IMR-90 (cell line): ENCODE results near the gene TMEM117. TPM values are rescaled to one million over a fixed set of nuclear protein-coding genes. Genes with fewer than 3 reads are reported as not detected.
A peak's percentile ranks its signal among the peaks of the same experiment; 100 is the strongest.

Source experiments
- ATAC-seq: fragments of 200-7000 bp; cut with Tn5 transposase; 2 replicates; pipeline ENCODE4 v1.9.1; 2020; ENCODE audit warnings: low read depth, mild to moderate bottlenecking, moderate library complexity
- BruUV-seq: library from RNA; stranded (reverse); fragments of 400-500 nt; replicated peaks from 2 replicates; lab custom pipeline; 2021; lab: Mats Ljungman, UMichigan
- CTCF ChIA-PET: fragments of 300-600 bp; formaldehyde crosslinking; extraction: SDS; loops from one replicate; lab custom pipeline; 2021; ENCODE audit warnings: antibody characterized with exemption; lab: Yijun Ruan, JAX
- POLR2A ChIA-PET: fragments of 300-600 bp; sonication (Branson Sonifier 250); formaldehyde crosslinking; loops from one replicate; lab custom pipeline; 2022; ENCODE audit warnings: antibody characterized with exemption; ENCODE audit not compliant: unreplicated experiment; lab: Charles Lee
- DNase-seq: peaks from one replicate; pipeline ENCODE4 v3.0.0; 2013
- H2AFZ ChIP-seq: replicated peaks from 2 replicates; pipeline ENCODE3; 2013; ENCODE audit warnings: low read length, mild to moderate bottlenecking; ENCODE audit not compliant: poor library complexity
- H2AK5ac ChIP-seq: 2 replicates; pipeline ENCODE4 v1.6.1; 2013; ENCODE audit warnings: low read depth, low read length, inconsistent platforms
- H2AK9ac ChIP-seq: replicated peaks from 2 replicates; pipeline ENCODE3; 2013; ENCODE audit warnings: mild to moderate bottlenecking, low read depth, low read length, moderate library complexity; ENCODE audit not compliant: poor library complexity
- H2BK120ac ChIP-seq: 2 replicates; pipeline ENCODE4 v1.6.1; 2013; ENCODE audit warnings: low read depth, low read length, inconsistent platforms
- H2BK15ac ChIP-seq: 3 replicates; pipeline ENCODE4 v1.6.1; 2013; ENCODE audit warnings: low read depth, low read length, inconsistent platforms
- H2BK20ac ChIP-seq: 2 replicates; pipeline ENCODE4 v1.6.1; 2013; ENCODE audit warnings: low read depth, mild to moderate bottlenecking, inconsistent platforms, low read length, moderate library complexity
- H2BK5ac ChIP-seq: 2 replicates; pipeline ENCODE4 v1.6.1; 2013; ENCODE audit warnings: mild to moderate bottlenecking, low read depth, low read length, inconsistent platforms; ENCODE audit not compliant: poor library complexity, severe bottlenecking
- H3K14ac ChIP-seq: replicated peaks from 2 replicates; pipeline ENCODE4 v1.6.1; 2013; ENCODE audit warnings: low read depth, low read length, inconsistent platforms
- H3K18ac ChIP-seq: 2 replicates; pipeline ENCODE4 v1.6.1; 2013; ENCODE audit warnings: low read depth, low read length, control low read depth
- H3K23ac ChIP-seq: 2 replicates; pipeline ENCODE4 v1.6.1; 2013; ENCODE audit warnings: low read depth, low read length, inconsistent platforms
- H3K27ac ChIP-seq: 2 replicates; pipeline ENCODE4 v1.5.1; 2013; ENCODE audit warnings: mild to moderate bottlenecking, control low read depth, low read length; ENCODE audit not compliant: insufficient read depth
- H3K27me3 ChIP-seq: 2 replicates; pipeline ENCODE4 v1.6.1; 2013; ENCODE audit warnings: low read length; ENCODE audit not compliant: control insufficient read depth, insufficient read depth
- H3K36me3 ChIP-seq: 2 replicates; pipeline ENCODE4 v1.6.1; 2013; ENCODE audit warnings: low read length, mixed read lengths; ENCODE audit not compliant: control insufficient read depth, insufficient read depth
- H3K4ac ChIP-seq: 2 replicates; pipeline ENCODE4 v1.6.1; 2013; ENCODE audit warnings: low read depth, low read length, inconsistent platforms
- H3K4me1 ChIP-seq: 2 replicates; pipeline ENCODE4 v1.6.1; 2013; ENCODE audit warnings: low read length, mixed read lengths; ENCODE audit not compliant: control insufficient read depth, insufficient read depth
- H3K4me2 ChIP-seq: 2 replicates; pipeline ENCODE4 v1.6.1; 2013; ENCODE audit warnings: low read depth, mild to moderate bottlenecking, control low read depth, low read length, moderate library complexity
- H3K4me3 ChIP-seq: 2 replicates; pipeline ENCODE4 v1.5.1; 2013; ENCODE audit warnings: low read depth, mild to moderate bottlenecking, control low read depth, low read length, moderate library complexity; ENCODE audit not compliant: insufficient read depth
- H3K56ac ChIP-seq: 2 replicates; pipeline ENCODE4 v1.6.1; 2013; ENCODE audit warnings: low read length, inconsistent platforms; ENCODE audit not compliant: insufficient read depth; ENCODE audit errors: extremely low read depth
- H3K79me1 ChIP-seq, 2 experiments: 2 replicates each; pipeline ENCODE4 v1.6.1; 2013; ENCODE audit warnings: low read length in 2 of 2, inconsistent platforms in 1 of 2, low read depth in 1 of 2
- H3K9ac ChIP-seq: 2 replicates; pipeline ENCODE4 v1.6.1; 2013; ENCODE audit warnings: low read depth, low read length, control low read depth
- H3K9me1 ChIP-seq: 2 replicates; pipeline ENCODE4 v1.6.1; 2013; ENCODE audit warnings: low read length, inconsistent platforms; ENCODE audit not compliant: insufficient read depth
- H3K9me3 ChIP-seq: 2 replicates; pipeline ENCODE4 v1.6.1; 2013; ENCODE audit warnings: low read length; ENCODE audit not compliant: control insufficient read depth, insufficient read depth
- H4K20me1 ChIP-seq: 2 replicates; pipeline ENCODE4 v1.6.1; 2013; ENCODE audit warnings: low read length, inconsistent platforms; ENCODE audit not compliant: insufficient read depth
- H4K5ac ChIP-seq: 2 replicates; pipeline ENCODE4 v1.6.1; 2013; ENCODE audit warnings: mild to moderate bottlenecking, low read depth, low read length, control low read depth
- H4K8ac ChIP-seq, 2 experiments: 2 replicates each; pipeline ENCODE4 v1.6.1; 2013; ENCODE audit warnings: low read depth in 2 of 2, low read length in 2 of 2, control low read depth in 1 of 2, inconsistent platforms in 1 of 2
- H4K91ac ChIP-seq: 2 replicates; pipeline ENCODE4 v1.6.1; 2013; ENCODE audit warnings: low read depth, low read length, inconsistent platforms; ENCODE audit not compliant: insufficient read depth
- CHD1 ChIP-seq: IDR thresholded peaks from 2 replicates; pipeline ENCODE4 v1.6.1; 2012; ENCODE audit warnings: low read depth, low read length, improper control_type of control experiment
- CTCF ChIP-seq: conservative IDR thresholded peaks from 2 replicates; pipeline ENCODE4 v1.5.1; 2012; ENCODE audit warnings: mild to moderate bottlenecking, low read depth, low read length, improper control_type of control experiment
- FOS ChIP-seq: fragments of 150-350 bp; IDR thresholded peaks from 2 replicates; pipeline ENCODE4 v1.6.1; 2016; ENCODE audit warnings: low read depth, low read length
- NFE2L2 ChIP-seq: fragments of 150-350 bp; IDR thresholded peaks from 2 replicates; pipeline ENCODE4 v1.6.1; 2016; ENCODE audit warnings: low read depth, mild to moderate bottlenecking, low read length
- POLR2A ChIP-seq: IDR thresholded peaks from 2 replicates; pipeline ENCODE4 v1.6.1; 2012; ENCODE audit warnings: mild to moderate bottlenecking, low read depth, low read length
- RAD21 ChIP-seq: IDR thresholded peaks from 2 replicates; pipeline ENCODE4 v1.6.1; 2012; ENCODE audit warnings: low read length, improper control_type of control experiment
- SMC3 ChIP-seq: fragments of 150-350 bp; IDR thresholded peaks from 2 replicates; pipeline ENCODE4 v1.6.1; 2016; ENCODE audit warnings: low read depth, mild to moderate bottlenecking, antibody characterized with exemption, low read length, moderate library complexity
- WGBS, 2 experiments: methylation state at CpG; one replicate each; pipeline versions ENCODE4 v1.1.5 to v1.1.7; 2013; ENCODE audit warnings: missing lambda C conversion rate in 2 of 2; ENCODE audit not compliant: insufficient read length in 1 of 2; ENCODE audit errors: extremely low coverage in 2 of 2; 5-methylcytosine and 5-hydroxymethylcytosine counted together
- dilution Hi-C: fragments of 300-500 bp; cut with HindIII; formaldehyde crosslinking; loops from one replicate; pipeline ENCODE4 v1.14.3; 2018; ENCODE audit warnings: low sequenced_read_pairs; ENCODE audit not compliant: unreplicated experiment
- in situ Hi-C: fragments of 300-500 bp; cut with MboI; formaldehyde crosslinking; loops from 3 replicates; pipeline ENCODE4 v1.14.3; 2019; ENCODE audit warnings: low sequenced_read_pairs, inconsistent platforms, mixed read lengths
- intact Hi-C: fragments of 100-400 bp; cut with micrococcal nuclease; formaldehyde crosslinking; loops from 2 replicates; pipeline ENCODE4 v1.10.0; 2022
- polyA plus RNA-seq, 3 experiments: library from polyadenylated mRNA; depleted of rRNA; stranded (reverse); fragments of >200 nt; gene quantifications; 2 replicates each; pipeline ENCODE4 v1.2.3, GENCODE V29; 2012; ENCODE audit warnings: low replicate concordance in 1 of 3
- total RNA-seq: library from RNA; depleted of rRNA; stranded (reverse); fragments of >200 nt; gene quantifications from 2 replicates; pipeline ENCODE4 v1.2.3, GENCODE V29; 2012

Gene TMEM117
- total and polyA plus RNA-seq, 2 of the 4 experiments (the other 2 are of a cell fraction) = 8.7 to 21.0 TPM

- H3K27me3 ChIP-seq = no peaks in the 10 kb centered on the region
- DNase-seq (peak; percentile 66), ATAC-seq (peak; percentile 66)
- no peak overlapping the region for H2AK5ac ChIP-seq
- no peak overlapping the region for H3K4me2 ChIP-seq
- H3K18ac ChIP-seq = no peak overlapping the region
- POLR2A ChIA-PET = no interaction called here
- H3K9me3 ChIP-seq = no peaks in the 10 kb centered on the region
- no peak overlapping the region for H4K8ac ChIP-seq
- no TSS peak for BruUV-seq
- no CpG with 5 or more reads among the region's 3 CpGs for WGBS, 2 experiments
- H4K5ac ChIP-seq = no peak overlapping the region
- no peaks in the 10 kb centered on the region for H3K9me1 ChIP-seq
- no peak overlapping the region for H3K14ac ChIP-seq
- no peaks in the 10 kb centered on the region for H3K79me1 ChIP-seq
- H3K56ac ChIP-seq = no peak overlapping the region
- H4K20me1 ChIP-seq = no peaks in the 10 kb centered on the region
- intact Hi-C loops (loop anchor here (1.0 to 10.0 kb wide), 2 partner anchors 916 to 1109 kb away; no protein-coding TSS in a partner anchor), in situ Hi-C loops (no loop called here), dilution Hi-C loops (no loop called here)
- H2AK9ac ChIP-seq = no peak overlapping the region
- no peaks in the 10 kb centered on the region for H3K36me3 ChIP-seq
- no peak overlapping the region for H3K23ac ChIP-seq
- CTCF ChIA-PET = interaction anchor here (1.0 to 1.7 kb wide), 6 partner anchors 9 to 933 kb away, joined by 3 to 5 read pairs (median 4); no protein-coding TSS in a partner anchor
- H3K27ac ChIP-seq = no peak overlapping the region
- no peak overlapping the region for H2AFZ ChIP-seq
- H3K4me1 ChIP-seq = no peaks in the 10 kb centered on the region
- TF ChIP-seq NFE2L2 = no peak
- peak; percentile 76 for TF ChIP-seq RAD21
- TF ChIP-seq SMC3 = peak; percentile 48
- no peak for TF ChIP-seq FOS
- TF ChIP-seq POLR2A = no peak
- TF ChIP-seq CHD1 = no peak
- peak; percentile 66 for TF ChIP-seq CTCF
- H3K4me3 ChIP-seq = no peak overlapping the region
- H4K91ac ChIP-seq = no peak overlapping the region
- H2BK20ac ChIP-seq = no peak overlapping the region
- no peak overlapping the region for H2BK120ac ChIP-seq
- H3K4ac ChIP-seq = no peak overlapping the region
- no peak overlapping the region for H2BK15ac ChIP-seq
- H3K9ac ChIP-seq = no peak overlapping the region
- H2BK5ac ChIP-seq = no peak overlapping the region
Observed at GRCh38 chr12:44015333-44015941, 179.6 kb downstream of the TMEM117 start.
